ENCODE results near the gene FKBP5.
"Not testable (repeated sequence)": the region's sequence is repeated elsewhere in the genome, so short reads cannot be mapped to it uniquely, and the experiment has no call there.

FKBP5 gene

DNA sequence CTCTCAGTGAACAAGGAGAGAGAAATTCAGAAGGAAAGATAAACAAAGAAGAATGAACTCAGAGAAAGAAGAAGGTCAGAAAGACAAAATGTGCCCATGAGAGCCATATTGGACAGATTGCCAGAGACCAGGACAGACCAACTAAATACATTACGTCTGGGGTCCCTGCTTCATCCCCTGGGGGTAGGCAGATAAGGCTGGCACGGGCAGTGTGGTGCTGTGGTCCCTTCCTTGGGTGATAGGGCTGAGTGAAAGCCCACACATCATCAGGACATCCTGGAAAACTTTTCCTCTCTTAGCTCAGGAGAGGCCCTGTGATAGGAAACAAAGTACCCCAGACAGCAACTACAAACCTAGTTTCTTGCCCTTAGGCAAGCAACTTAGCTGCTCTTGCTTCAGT is 34.9 kb upstream of the FKBP5 start:
- DNase-seq, result no peak

DNA sequence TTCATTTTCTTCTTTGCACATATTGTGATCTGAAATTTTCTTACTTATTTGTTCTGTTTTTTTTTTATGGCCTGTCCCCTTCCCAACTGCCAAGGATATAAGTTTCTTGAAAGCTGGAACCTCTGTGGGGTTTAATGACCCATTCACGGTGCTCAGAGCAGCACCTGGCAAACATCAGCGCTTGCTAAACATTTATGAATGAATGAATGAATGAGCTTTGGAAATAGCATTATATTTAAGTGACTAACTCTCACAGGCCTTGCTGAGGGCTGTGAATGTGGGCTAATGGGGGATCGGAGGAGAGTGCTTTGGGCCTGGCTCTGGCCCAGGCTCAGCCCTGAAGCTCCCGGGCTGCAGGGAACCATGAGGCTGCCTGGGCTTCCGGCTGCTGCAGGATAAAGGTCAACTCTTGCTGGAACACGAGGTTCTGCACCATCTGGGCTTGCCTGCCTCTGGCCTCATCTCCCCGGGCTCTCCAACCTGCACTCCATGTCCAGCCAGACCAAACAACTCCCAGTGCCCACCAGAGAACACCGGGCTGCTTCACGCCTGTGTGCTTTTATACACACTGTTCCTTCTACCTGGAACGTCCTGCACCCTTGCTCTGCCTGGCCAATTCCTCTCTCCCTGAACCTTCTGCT is 33.5 kb upstream of the FKBP5 start:
- DNase-seq, result no peak

DNA sequence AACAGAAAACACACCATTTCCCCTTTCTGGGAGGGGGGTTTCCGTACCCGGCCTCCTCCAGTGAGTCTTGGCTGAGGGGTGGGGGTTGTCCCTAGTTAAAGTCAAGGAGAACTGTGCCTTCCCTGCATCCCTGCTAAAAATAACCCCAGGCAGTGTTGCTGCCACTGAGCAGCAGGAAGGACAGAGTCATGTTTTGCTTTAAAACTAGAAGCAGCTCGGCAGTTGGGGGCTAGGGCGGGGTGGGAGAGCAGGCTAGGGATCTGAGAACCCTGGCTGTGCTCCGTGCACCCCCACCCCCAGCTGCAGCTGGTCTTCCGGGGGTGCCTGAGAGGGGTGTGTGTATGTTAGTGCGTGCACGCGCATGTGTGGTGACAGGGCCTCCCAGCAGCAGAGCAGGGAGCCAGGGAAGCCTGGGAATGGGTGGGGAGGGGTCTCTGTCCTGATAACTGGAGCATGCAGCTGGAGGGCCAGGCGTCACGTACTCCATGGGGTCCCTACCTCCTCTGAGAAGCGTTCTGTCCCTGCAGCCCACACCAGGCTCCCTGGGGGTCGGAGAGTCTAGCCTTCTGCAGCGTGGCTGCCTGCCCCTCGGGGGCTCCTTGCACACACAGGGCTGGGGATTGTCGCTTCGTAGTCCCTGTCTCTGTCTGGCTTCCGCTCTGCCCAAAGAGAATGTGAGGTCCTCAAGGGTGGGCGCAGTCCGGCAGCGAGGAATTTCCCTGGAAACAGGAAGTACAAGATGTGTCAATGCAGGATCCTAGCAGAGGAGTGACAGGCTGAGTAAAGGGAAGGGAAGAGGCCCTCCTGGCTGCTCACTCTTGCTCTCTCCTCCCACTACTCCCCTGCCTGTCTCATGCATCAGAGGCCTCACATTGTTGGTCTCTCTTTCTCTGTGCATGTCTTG is 31.4 kb upstream of the FKBP5 start:
- peak in 1 of 5 experiments; percentile 42 for DNase-seq

DNA sequence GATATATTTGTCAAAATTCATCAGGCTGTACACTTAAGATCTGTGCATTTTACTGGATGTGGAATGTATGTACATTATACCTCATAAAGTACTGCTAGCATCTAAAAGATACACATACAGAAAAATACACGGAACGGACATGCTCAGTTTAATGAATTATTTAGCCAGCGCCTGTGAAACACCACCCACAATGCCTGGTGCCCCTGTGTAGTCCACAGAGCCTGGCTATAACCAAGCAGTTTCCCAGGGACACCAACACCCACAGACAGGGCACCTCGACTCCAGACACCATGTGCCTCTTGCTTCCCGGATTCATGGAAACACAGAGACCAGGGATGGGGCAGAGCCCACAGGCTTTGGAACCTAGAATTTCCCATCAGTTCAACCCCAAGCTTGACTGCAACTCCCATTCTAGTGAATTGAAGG is 30.7 kb upstream of the FKBP5 start:
- DNase-seq, result no peak

DNA sequence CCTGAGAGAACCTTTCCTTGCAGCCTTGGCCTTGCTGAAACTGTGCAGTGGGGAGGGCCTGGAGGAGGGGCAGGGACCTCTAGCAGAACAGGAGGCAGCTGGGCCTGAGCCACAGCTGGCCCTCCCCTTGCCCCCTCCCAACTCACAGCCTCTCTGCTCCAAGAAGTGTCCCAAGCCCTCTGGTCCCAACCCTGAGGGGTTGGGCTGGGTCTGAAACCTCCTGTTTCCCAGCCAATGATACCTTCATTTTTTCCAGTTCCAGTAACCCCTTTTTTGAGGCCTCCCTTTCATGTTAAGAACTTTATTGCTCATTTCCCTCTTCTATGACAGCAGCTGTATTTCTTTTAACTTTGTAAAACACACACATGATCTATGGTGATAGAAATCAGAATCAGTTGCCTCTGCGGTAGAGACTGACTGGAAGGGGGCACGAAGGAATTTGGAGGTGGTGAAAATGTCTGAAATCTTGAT is 30.2 kb upstream of the FKBP5 start:
- DNase-seq, result peak in 1 of 5 experiments; percentile 65

DNA sequence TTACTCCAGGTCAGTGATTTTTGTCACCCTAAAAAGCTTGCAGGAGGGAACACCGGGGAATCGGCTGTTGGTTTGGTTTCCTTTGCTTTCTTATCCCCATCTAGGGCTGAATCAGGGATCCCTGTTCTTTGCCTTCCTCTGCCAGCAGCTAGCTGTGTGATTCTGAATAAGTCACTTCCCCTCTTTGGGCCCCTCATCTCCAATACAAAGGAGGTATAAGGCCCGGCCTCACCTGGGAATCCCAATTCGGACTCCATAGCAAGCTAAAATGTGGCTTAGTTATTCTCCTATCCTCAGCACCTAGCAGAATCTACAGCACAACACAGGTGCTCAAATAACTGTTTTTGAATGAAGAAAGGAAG is 29.6 kb upstream of the FKBP5 start:
- DNase-seq, result no peak

DNA sequence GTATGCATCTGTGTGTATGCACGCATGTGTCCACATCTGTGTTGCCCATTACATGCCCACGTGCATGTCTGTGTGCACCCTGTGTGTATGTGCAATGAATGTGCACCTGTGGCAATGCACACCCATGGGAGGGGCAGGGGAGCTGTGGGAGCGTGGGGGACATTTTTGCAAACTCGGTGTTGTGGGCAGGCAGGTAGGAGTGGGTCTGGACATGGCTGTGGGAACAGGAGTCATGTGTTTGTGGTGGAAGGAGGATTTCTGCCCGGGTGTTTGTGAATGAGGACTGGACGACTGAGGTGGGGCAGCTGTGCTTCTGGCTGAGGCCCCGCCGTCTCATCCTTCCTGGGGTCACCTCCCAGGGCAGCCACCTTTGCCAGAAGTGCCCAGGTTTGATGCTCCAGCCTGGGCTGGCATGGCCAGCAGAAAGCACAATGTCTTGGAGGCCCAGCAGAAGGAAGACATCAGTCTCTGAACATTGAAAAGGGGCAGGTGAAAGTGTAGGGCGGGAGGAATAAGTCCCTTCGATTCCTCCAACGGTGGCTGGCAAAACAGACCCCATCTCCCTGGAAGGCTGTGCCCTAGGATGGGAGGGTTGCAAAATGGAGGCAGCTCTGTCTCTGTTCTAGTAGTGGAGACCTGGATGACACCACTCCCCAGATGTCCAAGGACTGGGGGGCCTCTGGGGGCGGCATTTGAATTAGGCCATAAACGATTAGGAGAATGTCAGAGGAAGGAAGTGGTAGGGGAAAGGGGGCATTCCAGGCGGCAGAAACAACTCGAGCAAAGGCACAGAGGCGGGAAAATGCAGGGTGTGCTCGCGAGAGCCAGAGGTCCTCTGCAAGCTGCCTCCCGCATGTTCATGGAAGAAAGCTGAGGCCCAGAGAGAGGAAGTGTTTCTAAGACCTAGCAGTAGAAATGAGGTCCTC is 29.0 kb upstream of the FKBP5 start:
- DNase-seq, result no peak

DNA sequence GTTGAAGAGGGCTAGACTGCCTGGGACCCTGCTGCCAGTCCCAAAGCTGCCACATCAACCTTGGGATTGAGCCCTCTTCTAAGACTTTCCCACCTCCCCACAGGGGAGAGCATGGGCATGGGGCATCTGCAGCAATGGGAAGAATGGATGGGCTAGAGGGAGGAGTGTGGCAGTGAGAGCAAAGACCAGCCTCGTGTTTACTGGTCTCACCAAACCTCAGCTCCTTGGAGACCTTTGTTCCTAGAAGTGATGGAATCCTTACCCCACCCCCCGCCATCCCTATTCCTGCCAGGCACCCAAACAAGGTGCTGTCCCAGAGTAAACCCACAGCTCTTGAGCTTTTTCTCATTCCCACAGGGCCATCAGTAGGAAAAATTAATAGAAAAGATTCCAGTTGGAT is 28.1 kb upstream of the FKBP5 start:
- no peak for DNase-seq

DNA sequence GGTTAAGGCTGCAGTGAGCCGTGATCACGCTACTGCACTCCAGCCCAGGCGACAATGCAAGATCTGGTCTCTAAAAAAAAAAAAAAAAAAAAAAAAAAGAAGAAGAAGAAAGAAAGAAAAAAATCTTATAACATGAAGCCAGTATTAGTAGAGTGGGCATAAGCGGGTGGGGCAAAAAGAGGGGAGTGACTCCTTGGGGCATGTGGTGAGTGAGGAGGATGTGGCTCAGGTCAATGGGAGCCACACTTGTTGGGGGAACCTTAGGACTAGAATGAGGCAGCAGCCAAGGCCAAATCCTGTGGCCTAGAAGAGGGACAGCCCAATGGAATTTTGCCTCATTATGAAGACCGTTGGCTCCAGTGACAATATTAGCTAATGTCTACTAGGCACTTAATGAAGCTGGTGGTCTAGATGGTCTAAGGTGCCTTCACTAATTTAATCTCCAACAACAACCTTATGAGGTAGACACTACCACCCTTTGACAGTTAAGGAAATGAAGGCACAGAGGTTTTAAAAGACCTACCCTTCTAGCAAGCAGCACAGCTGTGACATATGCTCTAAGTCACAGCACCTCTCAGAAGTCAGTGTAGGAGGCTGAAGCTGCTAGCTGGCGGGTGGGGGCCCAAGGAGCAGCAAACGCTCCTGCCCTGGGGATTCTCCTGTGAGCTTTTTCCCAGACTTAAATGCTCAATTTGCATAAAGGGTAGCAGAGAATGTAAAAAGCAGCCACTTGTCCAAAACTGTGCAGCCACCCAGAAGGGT is 24.5 kb upstream of the FKBP5 start:
- no peak for DNase-seq

DNA sequence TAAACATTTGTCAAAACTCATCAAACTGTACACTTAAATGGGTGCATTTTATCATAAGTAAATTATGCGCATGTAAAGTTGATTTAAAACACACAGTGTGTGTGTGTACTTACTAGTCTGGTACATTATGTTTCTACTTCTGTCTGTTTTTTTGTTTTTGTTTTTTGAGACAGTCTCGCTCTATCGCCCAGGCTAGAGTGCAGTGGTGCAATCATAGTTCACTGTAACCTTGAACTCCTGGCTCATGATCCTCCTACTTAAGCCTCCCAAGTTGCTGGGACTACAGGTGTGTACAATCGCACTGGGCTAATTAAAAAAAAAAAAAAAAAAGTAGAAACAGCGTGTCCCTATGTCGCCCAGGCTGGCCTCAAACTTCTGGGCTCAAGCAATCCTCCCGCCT is 23.0 kb upstream of the FKBP5 start:
- DNase-seq, result no peak

DNA sequence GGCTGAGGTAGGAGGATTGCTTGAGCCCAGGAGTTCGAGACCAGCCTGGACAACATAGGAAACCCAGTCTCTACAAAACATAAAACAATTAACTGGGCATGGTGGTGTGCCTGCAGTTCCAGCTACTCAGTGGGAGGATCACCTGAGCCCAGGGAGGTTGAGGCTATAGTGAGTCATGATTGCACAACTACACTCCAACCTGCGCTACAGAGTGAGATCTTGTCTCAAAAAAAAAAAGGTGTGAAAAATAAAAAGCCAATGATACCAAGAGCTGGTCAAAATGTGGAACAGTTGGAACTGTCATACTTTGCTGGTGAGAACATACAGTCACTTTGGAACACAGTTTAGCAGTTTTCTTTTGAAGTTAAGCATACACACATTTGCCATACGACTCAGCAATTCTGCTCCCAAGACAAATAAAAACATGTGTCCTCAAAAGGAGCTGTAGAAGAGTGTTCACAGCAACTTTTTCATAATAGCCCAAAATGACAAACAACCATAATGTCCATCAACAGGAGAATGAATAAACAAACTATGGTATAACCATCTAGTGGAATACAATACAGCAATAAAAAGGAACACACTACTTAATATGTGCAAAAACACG is 21.6 kb upstream of the FKBP5 start:
- peak in 2 of 5 experiments; percentile 73 to 81 for DNase-seq

DNA sequence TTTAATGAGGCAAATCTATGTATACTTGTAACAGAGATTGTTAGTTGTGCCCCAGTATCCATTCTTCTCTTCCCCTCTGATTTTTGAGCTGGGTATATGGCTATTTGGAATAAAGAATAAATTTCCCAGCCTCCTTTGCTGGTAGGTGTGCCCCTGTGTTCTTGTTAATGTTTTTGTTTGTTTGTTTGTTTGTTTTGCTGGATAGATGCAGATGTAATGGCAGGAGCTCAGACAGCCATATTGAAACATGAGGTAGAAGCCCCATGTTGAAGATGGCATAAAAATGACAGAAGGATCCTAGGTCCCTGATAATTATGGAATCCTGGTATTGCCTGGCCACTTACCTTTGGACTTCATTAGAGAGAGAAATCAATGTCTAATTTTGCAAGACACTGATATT is 19.9 kb upstream of the FKBP5 start:
- DNase-seq, result no peak

DNA sequence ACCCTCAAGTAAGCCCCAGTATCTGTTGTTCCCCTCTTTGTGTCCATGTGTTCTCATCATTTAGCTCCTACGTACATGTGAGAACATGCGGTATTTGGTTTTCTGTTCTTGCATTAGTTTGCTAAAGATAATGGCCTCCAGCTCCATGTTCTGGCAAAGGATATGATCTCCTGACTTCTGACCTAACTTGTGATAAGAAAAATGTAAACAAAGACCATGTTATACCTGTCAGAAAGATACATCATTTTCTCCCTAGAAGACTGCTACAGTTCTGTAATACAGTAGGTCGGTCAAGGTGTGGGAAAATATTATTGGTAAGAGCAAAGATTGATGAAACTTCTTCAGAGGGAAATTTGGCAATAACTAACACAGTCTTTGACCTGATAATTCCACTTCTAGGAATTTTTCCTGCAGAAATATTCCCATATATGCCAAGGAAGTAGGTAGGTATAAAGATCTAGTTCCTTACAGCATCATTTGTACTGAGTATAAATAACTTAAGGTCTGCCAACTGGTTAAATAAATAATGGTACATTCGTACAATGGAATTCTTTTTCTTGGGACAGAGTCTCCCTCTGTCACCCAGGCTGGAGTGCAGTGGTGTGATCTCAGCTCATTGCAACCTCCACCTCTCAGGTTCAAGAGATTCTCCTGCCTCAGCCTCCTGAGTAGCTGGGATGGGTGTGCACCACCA is 19.1 kb upstream of the FKBP5 start:
- no peak for DNase-seq

DNA sequence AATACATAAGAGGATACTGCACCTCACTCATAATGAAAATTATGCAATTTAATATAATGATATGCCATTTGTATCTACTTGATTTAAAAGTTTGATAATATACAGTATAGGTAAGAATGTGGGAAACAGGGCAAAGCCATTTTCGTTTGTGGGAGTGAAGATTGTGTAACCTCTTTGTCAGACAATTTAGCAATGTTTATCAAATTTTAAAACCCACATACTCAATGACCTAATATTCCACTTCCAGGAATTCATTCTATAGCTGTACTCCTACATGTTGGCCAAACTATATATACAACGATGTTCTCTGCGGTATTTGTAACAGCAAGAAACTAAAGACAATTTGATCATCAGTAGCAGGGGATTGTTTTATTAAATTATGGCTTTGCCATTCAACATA is 17.8 kb upstream of the FKBP5 start:
- DNase-seq, result no peak

DNA sequence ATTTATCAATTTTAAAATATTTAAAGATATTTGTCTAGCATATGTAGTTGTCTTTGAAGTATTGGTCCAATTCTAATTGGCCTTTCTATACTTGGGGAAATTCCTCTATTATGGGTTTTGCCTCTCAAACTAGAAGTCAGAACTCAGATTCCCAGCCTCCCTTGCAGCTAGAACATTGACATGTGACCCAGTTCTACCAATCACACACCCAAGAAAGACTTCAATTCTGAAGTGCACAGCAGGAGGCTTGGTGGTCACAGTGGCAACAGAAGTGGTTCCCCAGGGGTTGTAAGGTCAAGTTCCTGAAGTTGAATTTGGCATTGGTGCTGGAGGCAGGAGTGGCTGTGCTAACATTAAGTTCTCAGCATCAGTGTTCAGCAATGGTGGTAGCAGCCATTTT is 14.8 kb upstream of the FKBP5 start:
- DNase-seq, result peak in 1 of 5 experiments; percentile 29

DNA sequence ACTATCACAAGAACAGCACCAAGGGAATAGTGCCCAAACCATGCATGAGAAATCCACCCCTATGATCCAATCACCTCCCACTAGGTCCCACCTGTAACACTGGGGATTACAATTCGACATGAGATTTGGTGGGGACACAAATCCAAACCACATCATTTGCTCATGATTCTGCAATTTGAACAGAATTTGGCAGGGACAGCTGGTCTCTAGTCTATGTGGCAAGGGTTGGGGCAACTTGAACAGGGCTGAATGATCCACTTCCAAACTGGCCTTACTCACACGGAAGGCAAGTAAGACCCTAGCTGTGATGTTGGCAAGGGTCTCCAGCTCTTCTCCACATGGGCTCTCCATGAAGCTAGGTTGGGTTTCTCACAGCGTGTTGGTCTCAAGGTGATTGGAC is 10.1 kb upstream of the FKBP5 start:
- DNase-seq, result no peak

DNA sequence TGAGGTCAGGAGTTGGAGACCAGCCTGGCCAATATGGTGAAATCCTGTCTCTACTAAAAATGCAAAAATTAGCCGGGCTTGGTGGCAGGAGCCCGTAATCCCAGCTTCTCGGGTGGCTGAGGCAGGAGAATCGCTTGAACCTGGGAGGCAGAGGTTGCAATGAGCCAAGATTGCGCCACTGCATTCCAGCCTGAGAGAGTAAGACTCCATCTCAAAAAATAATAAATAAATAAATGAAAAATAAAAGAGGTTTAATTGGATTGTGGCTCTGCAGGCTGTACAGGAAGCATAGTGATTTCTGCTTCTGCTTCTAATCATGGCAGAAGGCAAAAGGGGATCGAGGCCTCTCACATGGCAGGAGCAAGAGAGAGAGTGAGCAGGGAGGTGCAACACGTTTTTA is 9.7 kb upstream of the FKBP5 start:
- not testable (repeated sequence) for DNase-seq

DNA sequence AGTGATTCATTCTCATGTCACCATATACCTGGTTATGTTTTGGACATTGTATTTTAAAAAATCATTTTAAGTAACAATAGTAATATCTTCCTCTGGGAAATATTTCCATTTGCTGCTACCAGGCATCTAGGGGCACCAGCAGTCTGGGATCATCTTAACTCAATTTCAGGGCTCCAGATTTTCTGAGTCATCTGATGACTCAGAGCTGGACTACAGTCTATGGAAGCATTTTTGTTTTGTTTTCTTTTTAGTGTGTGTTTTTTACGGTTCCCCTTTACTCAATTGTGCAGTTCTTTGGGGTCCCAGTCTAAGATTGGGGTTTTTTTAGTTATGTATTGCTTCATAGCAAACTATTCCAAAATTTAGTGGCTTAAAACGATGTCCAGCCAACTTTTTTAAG is 5.7 kb upstream of the FKBP5 start:
- no peak for DNase-seq

DNA sequence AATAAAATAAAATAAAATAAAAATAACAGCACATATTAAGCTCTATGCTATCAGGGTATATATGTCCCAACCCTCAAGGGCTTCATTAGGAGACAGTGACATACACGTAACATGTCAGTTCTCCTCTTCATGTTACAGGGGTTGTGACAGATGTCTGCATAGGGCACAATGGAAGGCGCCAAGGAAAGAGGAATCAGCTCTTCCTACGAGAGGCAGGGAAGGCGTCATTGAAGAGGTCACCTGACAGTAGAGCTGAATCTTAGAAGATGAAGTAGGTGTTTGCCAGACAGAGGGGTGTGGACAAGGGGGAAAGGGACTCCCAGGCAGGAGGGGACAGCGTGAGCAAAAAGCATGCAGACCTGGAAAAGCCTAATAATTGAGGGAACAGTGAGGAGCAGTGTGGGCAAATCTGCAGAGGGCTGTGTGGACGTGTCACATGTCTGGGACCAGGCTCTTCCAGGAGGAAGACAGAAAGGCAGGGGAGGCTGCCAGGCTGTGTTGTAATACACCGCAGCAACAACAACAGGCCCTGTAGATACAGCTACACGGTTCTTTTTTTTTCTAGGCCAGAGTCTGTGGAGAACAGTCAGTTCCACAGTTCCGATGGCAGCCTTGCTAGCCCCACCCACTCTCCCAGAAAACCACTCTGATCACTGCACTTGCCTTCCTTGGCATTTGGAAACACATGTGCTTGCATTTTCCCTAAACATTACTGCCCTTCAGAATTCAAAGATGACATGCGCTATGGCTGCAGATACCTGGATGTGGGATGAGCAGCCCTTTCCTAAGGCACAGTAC is 2.5 kb upstream of the FKBP5 start:
- no peak for DNase-seq

DNA sequence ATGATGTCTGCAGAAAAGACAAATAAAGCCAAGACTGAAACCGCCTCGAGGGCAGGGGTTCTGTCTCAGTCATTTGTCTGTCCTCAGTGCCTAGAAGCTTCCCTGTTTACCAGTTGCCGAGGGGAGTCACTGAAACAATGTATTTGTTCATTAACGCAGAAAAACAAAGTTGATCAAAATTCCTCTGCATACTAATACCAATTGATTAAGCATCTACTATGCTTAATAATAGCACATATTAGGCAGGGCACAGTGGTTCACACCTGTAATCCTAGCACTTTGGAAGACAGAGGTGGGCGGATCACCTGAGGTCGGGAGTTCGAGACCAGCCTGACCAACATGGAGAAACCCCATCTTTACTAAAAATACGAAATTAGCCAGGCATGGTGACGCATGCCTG is 1.8 kb upstream of the FKBP5 start:
- DNase-seq, result no peak
